HepG2 (cell line): Measurements from ENCODE around the gene UBTF. TPM values are rescaled to one million over a fixed set of nuclear protein-coding genes. Genes with fewer than 3 reads are reported as not detected.

Source experiments
- GATA4 ChIP-seq: sonication (generic); IDR thresholded peaks from 2 replicates; pipeline ENCODE4 v1.6.1; 2016; ENCODE audit warnings: antibody characterized with exemption, low read depth, borderline replicate concordance
- HNRNPLL ChIP-seq: fragments of 200-400 bp; formaldehyde crosslinking; IDR thresholded peaks from 2 replicates; pipeline ENCODE4 v1.6.1; 2017; ENCODE audit warnings: mild to moderate bottlenecking, low read depth, low read length; ENCODE audit not compliant: poor library complexity, severe bottlenecking
- HOXA3 ChIP-seq: sonication (generic); formaldehyde crosslinking; IDR thresholded peaks from 2 replicates; pipeline ENCODE4 v1.5.0; 2020; ENCODE audit warnings: missing genetic modification reagents
- JARID2 ChIP-seq: sonication (generic); formaldehyde crosslinking; IDR thresholded peaks from 2 replicates; pipeline ENCODE4 v1.8.1; 2023; ENCODE audit warnings: missing genetic modification reagents, inconsistent platforms; ENCODE audit not compliant: insufficient replicate concordance
- KLF13 ChIP-seq: sonication (generic); formaldehyde crosslinking; IDR thresholded peaks from 2 replicates; pipeline ENCODE4 v1.4.0; 2020; ENCODE audit warnings: mild to moderate bottlenecking, missing genetic modification reagents
- NBN ChIP-seq: fragments of 450-650 bp; conservative IDR thresholded peaks from 2 replicates; pipeline ENCODE4 v1.6.1; 2017
- POLR2AphosphoS2 ChIP-seq: IDR thresholded peaks from 2 replicates; pipeline ENCODE4 v1.6.1; 2011; ENCODE audit warnings: low read depth, low read length, improper control_type of control experiment
- RARA ChIP-seq: IDR thresholded peaks from 2 replicates; pipeline ENCODE4 v1.6.1; 2016; ENCODE audit warnings: missing genetic modification reagents, missing compliant biosample characterization
- TOE1 ChIP-seq: sonication (generic); formaldehyde crosslinking; IDR thresholded peaks from 2 replicates; pipeline ENCODE4 v1.4.0; 2020; ENCODE audit warnings: mild to moderate bottlenecking, missing genetic modification reagents
- ZNF17 ChIP-seq: sonication (generic); formaldehyde crosslinking; IDR thresholded peaks from 2 replicates; pipeline ENCODE4 v1.5.0; 2020; ENCODE audit warnings: mild to moderate bottlenecking, missing genetic modification reagents
- ZNF644 ChIP-seq: IDR thresholded peaks from 2 replicates; pipeline ENCODE4 v1.6.1; 2016; ENCODE audit warnings: low read depth
- ZNF773 ChIP-seq: sonication (generic); formaldehyde crosslinking; IDR thresholded peaks from 2 replicates; pipeline ENCODE4 v1.4.0; 2020; ENCODE audit warnings: missing genetic modification reagents, borderline replicate concordance
- polyA plus RNA-seq, 8 experiments: library from polyadenylated mRNA; depleted of rRNA in 3 of 8; stranded (reverse) in 7 of 8; unstranded in 1 of 8; fragments of >200 nt; fragmentation: Illumina TruSeq in 4 of 8; extraction: Trizol in 4 of 8; gene quantifications; 2 replicates each; pipeline versions ENCODE4 v1.2.1 to v1.2.3, GENCODE V29; 2011 to 2016; ENCODE audit warnings: low read depth in 4 of 8, missing spikeins in 1 of 8, mixed read lengths in 1 of 8; ENCODE audit not compliant: insufficient read depth in 1 of 8
- total RNA-seq, 5 experiments: library from RNA; depleted of rRNA; stranded (reverse); fragments of >200 nt; fragmentation: Illumina TruSeq; extraction: Trizol; gene quantifications; 2 replicates each; pipeline ENCODE4 v1.2.3, GENCODE V29; 2016; ENCODE audit warnings: low read depth in 1 of 5
- TF ChIP-seq, protein P1 (sequence below): sonication (generic); formaldehyde crosslinking; IDR thresholded peaks from 2 replicates; pipeline ENCODE4 v1.4.0; 2020; ENCODE audit warnings: mild to moderate bottlenecking, low read depth, missing genetic modification reagents

The UBTF gene
- total and polyA plus RNA-seq, 2 of the 13 experiments (the other 11 are each of a cell fraction or from before 2014, with no cell fraction given), result 15.2 to 60.9 TPM

DNA sequence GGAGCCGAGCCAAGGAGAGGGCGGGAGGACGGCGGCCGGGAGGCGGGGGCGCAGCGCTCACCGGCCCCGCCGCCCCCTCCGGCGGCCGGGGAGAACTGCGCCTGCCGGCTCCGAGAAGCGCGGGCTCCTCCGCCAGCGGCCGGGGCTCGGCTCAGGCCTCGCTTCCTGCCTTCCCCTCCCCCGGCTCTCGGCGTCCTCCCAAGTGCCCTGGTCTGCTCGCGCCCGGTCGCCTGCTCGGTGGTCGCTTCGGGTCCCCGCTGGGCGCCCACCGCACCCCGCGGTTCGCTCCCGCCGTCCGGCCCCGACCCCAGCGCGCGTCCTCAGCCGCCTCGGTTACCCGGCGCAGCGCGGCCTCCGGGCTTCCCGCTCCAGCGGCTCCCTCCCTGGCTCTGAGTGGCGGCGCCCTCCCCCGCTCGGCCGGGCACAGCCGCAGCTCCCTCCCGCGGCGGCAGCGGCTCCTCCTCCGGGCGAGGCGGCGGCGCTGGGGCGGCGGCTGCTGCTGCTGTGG is 313 bp downstream of the UBTF start (continued):
- TF ChIP-seq, protein P1, sequence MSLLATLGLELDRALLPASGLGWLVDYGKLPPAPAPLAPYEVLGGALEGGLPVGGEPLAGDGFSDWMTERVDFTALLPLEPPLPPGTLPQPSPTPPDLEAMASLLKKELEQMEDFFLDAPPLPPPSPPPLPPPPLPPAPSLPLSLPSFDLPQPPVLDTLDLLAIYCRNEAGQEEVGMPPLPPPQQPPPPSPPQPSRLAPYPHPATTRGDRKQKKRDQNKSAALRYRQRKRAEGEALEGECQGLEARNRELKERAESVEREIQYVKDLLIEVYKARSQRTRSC, result no peak
- TF ChIP-seq NBN, result no peak
- no peak for TF ChIP-seq ZNF644 (CRISPR knock-in tag)
- TF ChIP-seq POLR2AphosphoS2, result no peak
- TF ChIP-seq GATA4, result no peak
- TF ChIP-seq HNRNPLL, result peak; percentile 64
- TF ChIP-seq RARA (CRISPR knock-in tag), result no peak
- no peak for TF ChIP-seq KLF13 (CRISPR knock-in tag)
- TF ChIP-seq TOE1 (CRISPR knock-in tag), result no peak
- TF ChIP-seq JARID2 (CRISPR knock-in tag), result no peak
- no peak for TF ChIP-seq ZNF17 (CRISPR knock-in tag)
- TF ChIP-seq ZNF773 (CRISPR knock-in tag), result peak; percentile 62; the same call in 1 of the 2 replicates
- TF ChIP-seq HOXA3 (CRISPR knock-in tag), result peak; percentile 48
